IMR-90 (cell line): ENCODE data around the gene PPFIBP2.

Experiments used
- FOS ChIP-seq: fragments of 150-350 bp; IDR thresholded peaks from 2 replicates; pipeline ENCODE4 v1.6.1; 2016; ENCODE audit warnings: low read depth, low read length
- MXI1 ChIP-seq: IDR thresholded peaks from 2 replicates; pipeline ENCODE4 v1.6.1; 2012; ENCODE audit warnings: low read depth, mild to moderate bottlenecking, low read length, moderate library complexity, borderline replicate concordance
- NFE2L2 ChIP-seq: fragments of 150-350 bp; IDR thresholded peaks from 2 replicates; pipeline ENCODE4 v1.6.1; 2016; ENCODE audit warnings: low read depth, mild to moderate bottlenecking, low read length
- POLR2A ChIP-seq: IDR thresholded peaks from 2 replicates; pipeline ENCODE4 v1.6.1; 2012; ENCODE audit warnings: mild to moderate bottlenecking, low read depth, low read length
- RAD21 ChIP-seq: IDR thresholded peaks from 2 replicates; pipeline ENCODE4 v1.6.1; 2012; ENCODE audit warnings: low read length, improper control_type of control experiment
- RCOR1 ChIP-seq: IDR thresholded peaks from 2 replicates; pipeline ENCODE4 v1.6.1; 2012; ENCODE audit warnings: mild to moderate bottlenecking, low read length, improper control_type of control experiment; ENCODE audit not compliant: insufficient replicate concordance
- RFX5 ChIP-seq: IDR thresholded peaks from 2 replicates; pipeline ENCODE4 v1.8.0; 2012; ENCODE audit warnings: low read depth, mild to moderate bottlenecking, low read length, moderate library complexity
- SMC3 ChIP-seq: fragments of 150-350 bp; IDR thresholded peaks from 2 replicates; pipeline ENCODE4 v1.6.1; 2016; ENCODE audit warnings: low read depth, mild to moderate bottlenecking, antibody characterized with exemption, low read length, moderate library complexity
- TF ChIP-seq, protein P1 (sequence below): conservative IDR thresholded peaks from 2 replicates; pipeline ENCODE4 v1.5.1; 2012; ENCODE audit warnings: mild to moderate bottlenecking, low read depth, low read length, improper control_type of control experiment
- TF ChIP-seq, protein P2 (sequence below): fragments of 150-350 bp; IDR thresholded peaks from 2 replicates; pipeline ENCODE4 v1.6.1; 2016; ENCODE audit warnings: low read depth, mild to moderate bottlenecking, low read length, moderate library complexity, borderline replicate concordance
- TF ChIP-seq, protein P3 (sequence below): fragments of 150-350 bp; IDR thresholded peaks from 2 replicates; pipeline ENCODE4 v1.6.1; 2017; ENCODE audit warnings: mild to moderate bottlenecking, antibody characterized with exemption, low read length, low read depth

DNA sequence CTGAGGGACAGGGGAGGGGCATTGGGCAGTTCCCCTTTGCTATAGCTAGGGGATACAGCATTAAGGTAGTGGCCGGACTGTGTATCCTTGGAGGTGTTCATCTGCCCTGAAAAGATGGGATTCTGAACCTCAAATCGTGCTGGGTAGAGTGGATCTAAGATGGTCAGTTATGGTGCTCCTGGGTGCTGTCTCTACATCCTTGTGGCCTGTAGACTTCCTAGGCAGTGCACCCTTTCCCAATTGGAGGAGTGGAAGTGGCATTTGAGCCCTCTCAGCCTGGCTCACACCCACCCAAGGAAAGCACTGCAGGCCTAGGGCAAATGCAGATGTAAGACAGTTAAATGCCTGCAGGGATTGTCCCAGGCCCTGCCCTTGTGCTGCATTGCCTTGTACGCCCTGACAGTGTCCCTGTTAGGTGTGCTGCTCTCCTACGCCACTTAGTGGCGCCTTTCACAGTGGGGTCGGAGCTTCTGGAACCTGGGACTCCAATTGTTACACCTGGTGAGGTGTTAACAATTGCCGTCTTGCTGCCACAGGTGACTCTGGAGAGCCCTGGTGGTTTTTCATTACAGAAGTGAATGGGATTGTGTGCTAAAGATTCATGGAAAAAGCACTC, 35.0 kb downstream of the PPFIBP2 start:
- TF ChIP-seq, protein P1, sequence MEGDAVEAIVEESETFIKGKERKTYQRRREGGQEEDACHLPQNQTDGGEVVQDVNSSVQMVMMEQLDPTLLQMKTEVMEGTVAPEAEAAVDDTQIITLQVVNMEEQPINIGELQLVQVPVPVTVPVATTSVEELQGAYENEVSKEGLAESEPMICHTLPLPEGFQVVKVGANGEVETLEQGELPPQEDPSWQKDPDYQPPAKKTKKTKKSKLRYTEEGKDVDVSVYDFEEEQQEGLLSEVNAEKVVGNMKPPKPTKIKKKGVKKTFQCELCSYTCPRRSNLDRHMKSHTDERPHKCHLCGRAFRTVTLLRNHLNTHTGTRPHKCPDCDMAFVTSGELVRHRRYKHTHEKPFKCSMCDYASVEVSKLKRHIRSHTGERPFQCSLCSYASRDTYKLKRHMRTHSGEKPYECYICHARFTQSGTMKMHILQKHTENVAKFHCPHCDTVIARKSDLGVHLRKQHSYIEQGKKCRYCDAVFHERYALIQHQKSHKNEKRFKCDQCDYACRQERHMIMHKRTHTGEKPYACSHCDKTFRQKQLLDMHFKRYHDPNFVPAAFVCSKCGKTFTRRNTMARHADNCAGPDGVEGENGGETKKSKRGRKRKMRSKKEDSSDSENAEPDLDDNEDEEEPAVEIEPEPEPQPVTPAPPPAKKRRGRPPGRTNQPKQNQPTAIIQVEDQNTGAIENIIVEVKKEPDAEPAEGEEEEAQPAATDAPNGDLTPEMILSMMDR: no peak
- no peak for TF ChIP-seq POLR2A
- no peak for TF ChIP-seq MXI1
- TF ChIP-seq RCOR1: no peak
- TF ChIP-seq RFX5: no peak
- TF ChIP-seq, protein P2, sequence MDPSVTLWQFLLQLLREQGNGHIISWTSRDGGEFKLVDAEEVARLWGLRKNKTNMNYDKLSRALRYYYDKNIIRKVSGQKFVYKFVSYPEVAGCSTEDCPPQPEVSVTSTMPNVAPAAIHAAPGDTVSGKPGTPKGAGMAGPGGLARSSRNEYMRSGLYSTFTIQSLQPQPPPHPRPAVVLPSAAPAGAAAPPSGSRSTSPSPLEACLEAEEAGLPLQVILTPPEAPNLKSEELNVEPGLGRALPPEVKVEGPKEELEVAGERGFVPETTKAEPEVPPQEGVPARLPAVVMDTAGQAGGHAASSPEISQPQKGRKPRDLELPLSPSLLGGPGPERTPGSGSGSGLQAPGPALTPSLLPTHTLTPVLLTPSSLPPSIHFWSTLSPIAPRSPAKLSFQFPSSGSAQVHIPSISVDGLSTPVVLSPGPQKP: no peak
- no peak for TF ChIP-seq SMC3
- TF ChIP-seq RAD21: no peak
- TF ChIP-seq FOS: no peak
- TF ChIP-seq, protein P3, sequence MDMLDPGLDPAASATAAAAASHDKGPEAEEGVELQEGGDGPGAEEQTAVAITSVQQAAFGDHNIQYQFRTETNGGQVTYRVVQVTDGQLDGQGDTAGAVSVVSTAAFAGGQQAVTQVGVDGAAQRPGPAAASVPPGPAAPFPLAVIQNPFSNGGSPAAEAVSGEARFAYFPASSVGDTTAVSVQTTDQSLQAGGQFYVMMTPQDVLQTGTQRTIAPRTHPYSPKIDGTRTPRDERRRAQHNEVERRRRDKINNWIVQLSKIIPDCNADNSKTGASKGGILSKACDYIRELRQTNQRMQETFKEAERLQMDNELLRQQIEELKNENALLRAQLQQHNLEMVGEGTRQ: no peak
- TF ChIP-seq NFE2L2: no peak
